GM21381 (cell line): Measurements from ENCODE around the gene ITPKB.
"Not testable (repeated sequence)": the region's sequence is repeated elsewhere in the genome, so short reads cannot be mapped to it uniquely, and the experiment has no call there.

Experiments
- ATAC-seq: cut with Tn5 transposase; IDR thresholded peaks from one replicate; pipeline ENCODE4 v1.9.1; 2021; ENCODE audit warnings: mild to moderate bottlenecking, moderate library complexity; ENCODE audit not compliant: unreplicated experiment

The ITPKB gene

GRCh38 chr1:226607821-226608220 is 131.3 kb downstream of the ITPKB start:
- ATAC-seq, result no peak

- no peak for ATAC-seq
Measured at GRCh38 chr1:226607268-226607660, 131.8 kb downstream of the ITPKB start.

- no peak for ATAC-seq
Measured at GRCh38 chr1:226606311-226607267, 132.5 kb downstream of the ITPKB start.

GRCh38 chr1:226605318-226605950 is 133.6 kb downstream of the ITPKB start:
- ATAC-seq, result no peak

GRCh38 chr1:226604560-226605317 is 134.3 kb downstream of the ITPKB start:
- ATAC-seq, result no peak

- no peak for ATAC-seq
Measured at GRCh38 chr1:226603858-226604559, 135.1 kb downstream of the ITPKB start.

GRCh38 chr1:226603022-226603857 is 135.8 kb downstream of the ITPKB start:
- ATAC-seq, result no peak

GRCh38 chr1:226602186-226603021 is 136.7 kb downstream of the ITPKB start:
- no peak for ATAC-seq

GRCh38 chr1:226601456-226601855 is 137.6 kb downstream of the ITPKB start:
- ATAC-seq, result no peak

GRCh38 chr1:226600254-226600653 is 138.8 kb downstream of the ITPKB start:
- no peak for ATAC-seq

GRCh38 chr1:226599636-226600238 is 139.3 kb downstream of the ITPKB start:
- ATAC-seq, result no peak

- not testable (repeated sequence) for ATAC-seq
Measured at GRCh38 chr1:226598955-226599354, 140.1 kb downstream of the ITPKB start.

GRCh38 chr1:226598455-226598849 is 140.6 kb downstream of the ITPKB start:
- ATAC-seq, result no peak

GRCh38 chr1:226597616-226598454 is 141.2 kb downstream of the ITPKB start:
- ATAC-seq, result no peak

- no peak for ATAC-seq
Measured at GRCh38 chr1:226596531-226597165, 142.4 kb downstream of the ITPKB start.

- no peak for ATAC-seq
Measured at GRCh38 chr1:226593541-226593940, 145.5 kb downstream of the ITPKB start.

GRCh38 chr1:226590614-226591013 is 148.5 kb downstream of the ITPKB start:
- ATAC-seq, result no peak
